BJ (cell line): ENCODE results near the gene RIPK4. TPM values are rescaled to one million over a fixed set of nuclear protein-coding genes. Genes with fewer than 3 reads are reported as not detected.

ENCODE experiments used
- CTCF ChIA-PET: fragments of 350-600 bp; formaldehyde crosslinking; extraction: SDS; loops from one replicate; lab custom pipeline; 2021; ENCODE audit warnings: antibody characterized with exemption, inconsistent platforms; lab: Yijun Ruan, JAX
- POLR2A ChIA-PET: fragments of 300-600 bp; sonication (Branson Sonifier 250); formaldehyde crosslinking; extraction: SDS; loops from one replicate; lab custom pipeline; 2021; ENCODE audit warnings: antibody characterized with exemption; lab: Charles Lee
- DNase-seq: peaks from one replicate; pipeline ENCODE4 v3.0.0-alpha.2; 2011; ENCODE audit warnings: low read depth
- H3K27me3 ChIP-seq: 2 replicates; pipeline ENCODE4 v1.6.0; 2011; ENCODE audit warnings: low read length; ENCODE audit not compliant: control insufficient read depth, insufficient read depth
- H3K36me3 ChIP-seq: 2 replicates; pipeline ENCODE4 v1.5.1; 2011; ENCODE audit warnings: low read length; ENCODE audit not compliant: control insufficient read depth, insufficient read depth
- H3K4me3 ChIP-seq: 2 replicates; pipeline ENCODE4 v1.5.1; 2011; ENCODE audit warnings: low read depth, mild to moderate bottlenecking, control low read depth, low read length
- polyA plus RNA-seq: library from polyadenylated mRNA; depleted of rRNA; stranded (reverse); fragments of >200 nt; gene quantifications from 2 replicates; pipeline ENCODE4 v1.2.3, GENCODE V29; 2011
- TF ChIP-seq, protein P1 (sequence below): IDR thresholded peaks from 2 replicates; pipeline ENCODE4 v1.5.1; 2011; ENCODE audit warnings: low read depth, mild to moderate bottlenecking, control low read depth, inconsistent platforms, low read length, moderate library complexity; ENCODE audit not compliant: insufficient read depth

The RIPK4 gene
- polyA plus RNA-seq, 1 experiment: 0.37 TPM

DNA sequence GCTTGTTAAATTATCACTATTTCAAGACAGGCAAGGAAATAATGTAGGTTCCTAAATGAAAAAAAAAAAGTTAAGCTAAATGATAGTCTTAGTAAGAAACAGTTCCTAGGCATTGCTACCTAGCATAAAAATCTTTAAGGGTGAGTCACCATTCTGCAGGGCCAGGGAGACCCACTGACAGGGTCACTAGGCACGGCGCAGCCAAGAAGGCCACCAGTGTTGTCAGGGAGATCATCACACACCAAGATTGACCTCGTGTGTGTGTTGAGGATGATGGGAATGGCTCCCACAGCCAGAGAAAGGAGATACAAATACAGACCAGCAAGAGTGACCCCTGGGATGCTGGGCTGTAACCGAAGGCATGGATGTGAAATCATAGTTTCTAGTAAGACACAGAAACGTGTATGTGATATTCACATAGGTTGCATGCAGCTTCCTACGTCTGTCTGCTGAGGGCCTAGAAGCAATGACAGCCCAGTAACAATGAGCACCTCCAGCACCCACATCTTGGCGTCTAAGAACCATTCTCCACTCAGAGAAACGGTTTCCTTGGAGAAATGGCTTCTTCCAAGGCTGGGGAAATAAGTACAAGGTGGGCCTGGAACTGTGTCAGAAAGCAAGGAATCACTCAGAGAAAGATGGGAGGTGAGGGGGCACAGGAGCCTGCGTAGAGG lies 29.1 kb downstream of the RIPK4 start:
- H3K4me3 ChIP-seq: no peak overlapping the region
- H3K36me3 ChIP-seq: no peaks in the 10 kb centered on the region
- ChIA-PET POLR2A (no interaction called here), CTCF (interaction anchor here (0.8 to 1.7 kb wide), 2 partner anchors 10 to 13 kb away, joined by 3 read pairs; no protein-coding TSS in a partner anchor)
- TF ChIP-seq, protein P1, sequence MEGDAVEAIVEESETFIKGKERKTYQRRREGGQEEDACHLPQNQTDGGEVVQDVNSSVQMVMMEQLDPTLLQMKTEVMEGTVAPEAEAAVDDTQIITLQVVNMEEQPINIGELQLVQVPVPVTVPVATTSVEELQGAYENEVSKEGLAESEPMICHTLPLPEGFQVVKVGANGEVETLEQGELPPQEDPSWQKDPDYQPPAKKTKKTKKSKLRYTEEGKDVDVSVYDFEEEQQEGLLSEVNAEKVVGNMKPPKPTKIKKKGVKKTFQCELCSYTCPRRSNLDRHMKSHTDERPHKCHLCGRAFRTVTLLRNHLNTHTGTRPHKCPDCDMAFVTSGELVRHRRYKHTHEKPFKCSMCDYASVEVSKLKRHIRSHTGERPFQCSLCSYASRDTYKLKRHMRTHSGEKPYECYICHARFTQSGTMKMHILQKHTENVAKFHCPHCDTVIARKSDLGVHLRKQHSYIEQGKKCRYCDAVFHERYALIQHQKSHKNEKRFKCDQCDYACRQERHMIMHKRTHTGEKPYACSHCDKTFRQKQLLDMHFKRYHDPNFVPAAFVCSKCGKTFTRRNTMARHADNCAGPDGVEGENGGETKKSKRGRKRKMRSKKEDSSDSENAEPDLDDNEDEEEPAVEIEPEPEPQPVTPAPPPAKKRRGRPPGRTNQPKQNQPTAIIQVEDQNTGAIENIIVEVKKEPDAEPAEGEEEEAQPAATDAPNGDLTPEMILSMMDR: no peak
- DNase-seq: no peak
- H3K27me3 ChIP-seq: no peaks in the 10 kb centered on the region; the same call in 1 of the 2 replicates

DNA sequence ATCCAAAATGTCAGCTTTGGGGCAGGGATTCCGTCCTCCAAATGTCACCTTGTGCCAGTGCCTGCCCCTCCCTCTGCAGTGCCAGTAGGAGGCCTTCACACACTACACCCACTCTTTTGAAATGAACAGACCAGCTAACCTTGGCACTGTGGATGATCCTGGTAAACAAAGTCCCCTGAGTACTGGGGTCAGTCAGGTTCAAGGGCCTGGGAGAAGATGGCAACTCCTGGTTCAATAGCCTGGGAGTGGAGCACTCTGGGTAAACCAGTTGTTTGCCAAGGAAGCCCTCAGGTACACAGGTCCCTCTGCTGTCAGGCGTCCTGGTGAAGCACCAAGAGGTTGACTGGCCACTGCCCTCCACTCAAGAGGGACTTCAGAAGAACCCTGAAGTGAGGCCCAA lies 30.4 kb downstream of the RIPK4 start:
- Histone ChIP-seq H3K36me3 (no peaks in the 10 kb centered on the region), H3K4me3 (no peak overlapping the region), H3K27me3 (peaks cover 1% of the 10 kb centered on the region)
- ChIA-PET POLR2A (no interaction called here), CTCF (no interaction called here)
- TF ChIP-seq, protein P1: no peak
- no peak for DNase-seq

DNA sequence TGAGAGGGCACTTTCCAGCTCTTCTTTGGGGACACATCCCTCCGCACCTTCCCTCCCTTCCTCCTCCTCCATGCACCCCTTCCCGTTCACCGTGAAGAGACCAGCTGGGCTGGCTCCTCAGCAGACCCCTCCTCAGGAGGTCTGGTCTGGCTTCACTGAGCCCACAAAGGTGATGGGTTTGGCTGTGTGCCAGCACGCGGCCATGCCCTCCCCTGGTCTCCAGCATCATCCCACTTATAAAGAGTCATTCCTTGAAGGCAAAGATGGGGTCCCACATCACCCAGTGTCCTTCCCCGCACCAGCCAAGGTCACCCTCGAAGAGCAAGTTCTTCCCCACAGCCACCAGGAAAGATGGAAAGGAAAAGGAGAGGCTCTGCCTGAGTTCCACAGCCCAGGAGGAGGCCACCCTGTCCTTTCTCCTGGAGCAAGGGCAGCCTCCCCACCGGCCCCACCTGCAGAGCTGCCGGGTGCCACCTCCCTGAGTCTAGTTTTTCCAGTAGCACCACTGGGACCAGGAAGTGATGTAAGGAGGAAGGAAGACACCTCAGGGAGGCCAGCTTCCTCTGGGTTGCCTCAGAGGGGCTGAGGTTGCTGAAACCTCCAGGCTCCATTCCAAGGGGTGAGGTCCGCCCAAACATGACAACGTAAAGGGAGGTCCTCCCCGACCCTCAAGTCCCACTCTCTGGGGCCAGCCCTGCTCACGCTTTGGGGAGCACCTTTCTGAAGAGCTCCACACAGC lies 32.7 kb downstream of the RIPK4 start:
- CTCF ChIA-PET: no interaction called here
- TF ChIP-seq, protein P1: no peak
- Histone ChIP-seq H3K4me3 (no peak overlapping the region), H3K36me3 (no peaks in the 10 kb centered on the region), H3K27me3 (peaks cover 1% of the 10 kb centered on the region)
- POLR2A ChIA-PET: no interaction called here
- DNase-seq: no peak

DNA sequence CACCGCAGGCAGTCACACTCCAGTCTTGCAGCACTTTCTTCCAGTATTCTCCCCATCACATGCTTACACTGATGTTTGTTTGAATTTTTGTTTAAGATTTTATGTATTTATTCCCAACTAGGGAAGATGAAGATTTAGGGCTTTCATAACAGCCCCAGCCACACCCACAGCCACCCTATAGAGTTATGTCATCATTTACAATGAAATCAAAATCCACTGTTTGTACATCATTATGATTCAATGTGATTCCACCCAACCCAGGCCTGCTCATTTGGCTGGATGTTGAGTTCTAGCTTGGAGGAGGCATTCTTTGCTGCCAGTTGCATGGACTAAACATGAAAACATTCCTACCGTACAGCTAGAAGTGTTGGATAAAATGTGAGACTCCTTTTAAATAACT lies 35.8 kb downstream of the RIPK4 start:
- TF ChIP-seq, protein P1: no peak
- CTCF ChIA-PET: interaction anchor here (1.0 kb wide), 1 partner anchor 118 kb away, joined by 3 read pairs; no protein-coding TSS in a partner anchor
- no peak overlapping the region for H3K4me3 ChIP-seq
- POLR2A ChIA-PET: no interaction called here
- no peaks in the 10 kb centered on the region for H3K36me3 ChIP-seq
- peaks cover 1% of the 10 kb centered on the region for H3K27me3 ChIP-seq
- no peak for DNase-seq

DNA sequence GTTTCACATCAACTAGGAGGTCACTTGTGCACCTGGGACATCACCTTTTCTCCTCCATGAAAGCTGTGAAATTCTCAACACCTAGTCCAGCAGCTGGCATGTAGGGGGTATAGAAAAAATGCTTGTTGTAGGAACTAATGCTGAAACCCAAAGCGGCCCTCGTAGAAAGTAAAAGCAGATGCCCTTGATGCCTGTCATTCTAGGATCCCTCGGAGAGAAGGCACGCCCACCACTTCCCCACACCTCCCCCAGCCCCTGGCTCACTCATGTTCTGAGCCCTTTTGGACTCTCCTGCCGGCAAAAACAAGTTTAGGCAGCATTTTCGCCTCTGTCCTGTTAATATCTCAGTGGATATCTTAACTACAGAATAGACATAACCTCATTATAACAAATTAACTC lies 36.5 kb downstream of the RIPK4 start:
- Histone ChIP-seq H3K4me3 (no peak overlapping the region), H3K27me3 (peaks cover 1% of the 10 kb centered on the region; the same call in 1 of the 2 replicates), H3K36me3 (no peaks in the 10 kb centered on the region)
- DNase-seq: no peak
- CTCF ChIA-PET: no interaction called here
- POLR2A ChIA-PET: no interaction called here
- TF ChIP-seq, protein P1: no peak
